GM12892 (cell line): ENCODE data around the gene HIVEP3.

Experiments used
- POLR2A ChIP-seq: IDR thresholded peaks from 2 replicates; pipeline ENCODE4 v1.6.1; 2011; ENCODE audit warnings: low read depth, low read length, control low read depth
- TAF1 ChIP-seq: IDR thresholded peaks from 2 replicates; pipeline ENCODE4 v1.6.1; 2011; ENCODE audit warnings: low read depth, mild to moderate bottlenecking, control low read depth, low read length, borderline replicate concordance

DNA sequence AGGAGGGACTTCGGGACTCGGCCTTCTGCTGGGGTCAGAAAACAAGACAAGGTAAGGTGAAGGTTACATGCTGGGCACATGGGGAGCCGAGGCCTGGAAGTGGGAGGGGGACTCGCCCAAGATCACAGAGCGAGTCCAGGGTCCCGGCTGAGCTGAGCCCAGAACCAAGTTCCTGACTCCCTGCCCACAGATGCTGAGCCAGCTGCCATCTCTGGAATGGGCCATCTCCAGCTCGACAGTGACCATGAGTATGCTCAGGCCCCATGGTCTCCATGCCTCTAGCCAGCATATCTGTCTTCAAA, 407.5 kb downstream of the HIVEP3 start:
- TF ChIP-seq POLR2A (no peak), TAF1 (no peak)
